Measurements from ENCODE around the gene SLC43A1.

SLC43A1 gene

DNA sequence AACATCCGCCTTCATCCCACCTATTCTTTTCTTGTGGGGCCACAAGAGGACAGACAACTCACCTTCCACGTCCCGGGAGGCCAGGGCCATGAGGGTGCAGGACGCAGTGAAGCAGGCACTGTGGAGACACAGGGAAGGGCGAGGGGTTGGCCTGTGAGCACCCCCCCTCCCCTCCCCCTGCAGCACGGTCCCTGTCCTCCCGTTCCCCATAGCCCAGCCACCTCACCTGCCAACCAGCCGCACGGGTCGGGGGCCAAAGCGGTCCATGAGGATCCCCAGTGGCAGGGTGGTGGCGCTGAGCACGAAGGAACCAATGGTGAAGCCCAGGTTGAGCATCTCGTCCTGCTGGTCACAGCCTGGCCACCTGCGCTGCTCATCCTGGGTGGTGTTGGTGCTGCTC is 14.6 kb downstream of the SLC43A1 start:
- no peak for TF ChIP-seq CTCF (IDR thresholded peaks at IDR 0.05; ENCODE audit: poor library complexity, severe bottlenecking)
- DNase-seq (ENCODE audit: low spot score) (no peak), ATAC-seq (ENCODE audit: low read depth) (no peak)
- Histone ChIP-seq H3K27ac (ENCODE audit: poor library complexity, severe bottlenecking) (no peak overlapping the region), H3K36me3 (ENCODE audit: low read depth) (no peaks in the 10 kb centered on the region), H3K4me1 (ENCODE audit: insufficient read depth, poor library complexity, severe bottlenecking) (no peaks in the 10 kb centered on the region), H3K27me3 (ENCODE audit: insufficient read depth, poor library complexity, severe bottlenecking) (no peaks in the 10 kb centered on the region), H3K4me3 (ENCODE audit: severe bottlenecking) (no peak overlapping the region), H3K9me3 (ENCODE audit: severe bottlenecking) (no peaks in the 10 kb centered on the region)

DNA sequence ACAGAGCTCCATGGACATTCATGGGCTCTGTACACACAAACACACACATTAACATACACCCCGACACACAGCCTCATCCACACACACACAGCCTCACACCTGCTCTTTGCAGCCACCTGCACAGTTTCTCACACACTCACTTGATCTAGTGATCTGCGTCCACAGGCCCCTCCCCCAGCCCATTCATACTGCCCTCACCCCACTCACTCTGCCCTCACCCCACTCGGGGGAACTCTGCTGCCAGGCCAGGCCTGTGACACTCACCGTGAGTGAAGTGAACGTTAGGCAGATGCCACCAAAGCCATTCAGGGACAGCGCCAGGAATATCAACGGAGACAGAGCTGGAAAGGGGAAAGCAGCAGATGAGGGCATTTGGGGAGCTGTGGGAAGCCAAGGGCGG is 15.0 kb downstream of the SLC43A1 start:
- DNase-seq (ENCODE audit: low spot score) (no peak), ATAC-seq (ENCODE audit: low read depth) (no peak)
- Histone ChIP-seq H3K4me3 (ENCODE audit: severe bottlenecking) (no peak overlapping the region), H3K9me3 (ENCODE audit: severe bottlenecking) (no peaks in the 10 kb centered on the region), H3K27ac (ENCODE audit: poor library complexity, severe bottlenecking) (no peak overlapping the region), H3K4me1 (ENCODE audit: insufficient read depth, poor library complexity, severe bottlenecking) (no peaks in the 10 kb centered on the region), H3K27me3 (ENCODE audit: insufficient read depth, poor library complexity, severe bottlenecking) (no peaks in the 10 kb centered on the region), H3K36me3 (ENCODE audit: low read depth) (no peaks in the 10 kb centered on the region)
- no peak for TF ChIP-seq CTCF (IDR thresholded peaks at IDR 0.05; ENCODE audit: poor library complexity, severe bottlenecking)

GRCh38 chr11:57499983-57500461 is 15.5 kb downstream of the SLC43A1 start:
- no peak; the same call in 2 of the 3 replicates for ATAC-seq (ENCODE audit: low read depth)
- Histone ChIP-seq H3K27me3 (ENCODE audit: insufficient read depth, poor library complexity, severe bottlenecking) (no peaks in the 10 kb centered on the region), H3K9me3 (ENCODE audit: severe bottlenecking) (no peaks in the 10 kb centered on the region), H3K36me3 (ENCODE audit: low read depth) (no peaks in the 10 kb centered on the region), H3K4me3 (ENCODE audit: severe bottlenecking) (no peak overlapping the region), H3K4me1 (ENCODE audit: insufficient read depth, poor library complexity, severe bottlenecking) (no peaks in the 10 kb centered on the region), H3K27ac (ENCODE audit: poor library complexity, severe bottlenecking) (no peak overlapping the region)
- TF ChIP-seq CTCF (IDR thresholded peaks at IDR 0.05; ENCODE audit: poor library complexity, severe bottlenecking): no peak
- DNase-seq (ENCODE audit: low spot score): no peak

DNA sequence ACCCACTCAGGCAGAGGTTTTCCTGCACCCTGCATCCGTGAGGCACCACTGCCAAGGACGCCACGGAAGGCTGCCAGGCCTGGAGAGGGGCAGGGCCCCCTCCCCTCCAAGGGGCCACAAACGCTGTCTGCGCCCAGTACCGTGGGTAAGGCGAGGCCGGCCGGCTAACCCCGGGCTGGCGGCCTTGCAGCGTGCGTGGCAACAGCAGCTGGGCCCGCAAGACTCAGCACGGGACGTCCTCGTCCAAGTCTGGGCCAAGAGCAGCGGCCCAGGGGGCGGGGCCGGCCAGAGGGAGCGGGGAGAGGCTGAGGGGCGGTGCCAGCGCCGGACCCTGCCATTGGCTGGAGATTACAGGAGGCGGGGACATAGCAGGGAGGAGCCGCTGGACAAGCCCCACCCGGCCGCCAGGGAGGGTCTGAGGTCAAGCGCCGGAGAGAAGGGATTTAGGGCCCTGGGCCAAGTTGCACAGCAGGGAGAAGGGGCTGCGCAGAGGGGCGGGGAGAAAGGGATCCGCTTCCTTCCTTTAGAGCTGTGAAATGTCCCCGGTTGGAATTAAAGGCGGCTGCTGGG is 16.0 kb downstream of the SLC43A1 start:
- Histone ChIP-seq H3K27ac (ENCODE audit: poor library complexity, severe bottlenecking) (no peak overlapping the region), H3K4me1 (ENCODE audit: insufficient read depth, poor library complexity, severe bottlenecking) (no peaks in the 10 kb centered on the region), H3K36me3 (ENCODE audit: low read depth) (no peaks in the 10 kb centered on the region), H3K4me3 (ENCODE audit: severe bottlenecking) (peak overlapping the region; percentile 10), H3K9me3 (ENCODE audit: severe bottlenecking) (no peaks in the 10 kb centered on the region), H3K27me3 (ENCODE audit: insufficient read depth, poor library complexity, severe bottlenecking) (no peaks in the 10 kb centered on the region)
- DNase-seq (ENCODE audit: low spot score) (peak; percentile 91), ATAC-seq (ENCODE audit: low read depth) (peak; percentile 99)
- TF ChIP-seq CTCF (IDR thresholded peaks at IDR 0.05; ENCODE audit: poor library complexity, severe bottlenecking): no peak

DNA sequence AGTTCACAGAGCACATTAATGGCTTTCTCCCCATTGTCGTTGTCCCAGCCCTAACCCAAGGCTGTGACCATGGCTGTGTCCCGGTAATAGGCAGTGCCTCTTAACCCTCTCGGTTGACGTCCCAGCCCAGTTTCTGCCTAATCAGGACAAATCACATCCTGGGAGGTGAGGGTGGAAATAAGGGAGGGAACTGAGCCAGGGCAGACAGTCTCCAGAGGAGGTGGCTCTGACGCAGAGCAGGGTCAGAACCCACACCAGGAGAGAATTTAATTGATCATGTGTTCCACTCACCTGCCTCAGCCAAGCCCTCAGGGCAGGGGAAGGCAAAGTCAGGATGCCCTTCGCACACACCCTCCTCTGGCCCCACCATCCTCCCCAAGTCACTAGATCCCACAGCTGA is 17.0 kb downstream of the SLC43A1 start:
- no peaks in the 10 kb centered on the region for H3K36me3 ChIP-seq (ENCODE audit: low read depth)
- H3K4me3 ChIP-seq (ENCODE audit: severe bottlenecking): no peak overlapping the region
- DNase-seq (ENCODE audit: low spot score) (no peak), ATAC-seq (ENCODE audit: low read depth) (no peak)
- H3K4me1 ChIP-seq (ENCODE audit: insufficient read depth, poor library complexity, severe bottlenecking): no peaks in the 10 kb centered on the region
- H3K9me3 ChIP-seq (ENCODE audit: severe bottlenecking): no peaks in the 10 kb centered on the region
- H3K27ac ChIP-seq (ENCODE audit: poor library complexity, severe bottlenecking): no peak overlapping the region
- TF ChIP-seq CTCF (IDR thresholded peaks at IDR 0.05; ENCODE audit: poor library complexity, severe bottlenecking): no peak
- H3K27me3 ChIP-seq (ENCODE audit: insufficient read depth, poor library complexity, severe bottlenecking): no peaks in the 10 kb centered on the region
